Inferior parietal cortex (tissue), 1 donor: ENCODE measurements around the gene NPFFR1.

Experiments used
- DNase-seq: peaks from one replicate; pipeline ENCODE4 v3.0.0-alpha.2; 2016; ENCODE audit errors: extremely low spot score

The NPFFR1 gene

DNA sequence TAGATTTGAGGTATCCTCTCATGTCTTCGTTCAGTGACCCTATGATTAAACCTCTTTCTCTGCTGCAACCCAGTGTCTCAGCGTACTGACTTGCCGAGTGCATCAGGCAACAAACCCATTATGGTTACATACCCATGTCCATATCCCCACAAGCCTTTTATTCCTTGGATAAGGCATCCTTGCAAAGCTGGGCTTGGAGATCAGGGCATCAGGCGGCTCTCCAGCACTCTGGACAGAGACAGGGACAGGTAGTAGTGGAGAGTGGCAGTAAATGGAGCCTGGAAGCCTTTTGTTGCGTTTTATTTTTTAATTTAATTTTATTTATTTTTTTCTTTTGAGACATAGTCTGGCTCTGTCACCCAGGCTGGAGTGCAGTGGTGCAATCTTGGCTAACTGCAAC, 32.0 kb upstream of the NPFFR1 start:
- no peak for DNase-seq

DNA sequence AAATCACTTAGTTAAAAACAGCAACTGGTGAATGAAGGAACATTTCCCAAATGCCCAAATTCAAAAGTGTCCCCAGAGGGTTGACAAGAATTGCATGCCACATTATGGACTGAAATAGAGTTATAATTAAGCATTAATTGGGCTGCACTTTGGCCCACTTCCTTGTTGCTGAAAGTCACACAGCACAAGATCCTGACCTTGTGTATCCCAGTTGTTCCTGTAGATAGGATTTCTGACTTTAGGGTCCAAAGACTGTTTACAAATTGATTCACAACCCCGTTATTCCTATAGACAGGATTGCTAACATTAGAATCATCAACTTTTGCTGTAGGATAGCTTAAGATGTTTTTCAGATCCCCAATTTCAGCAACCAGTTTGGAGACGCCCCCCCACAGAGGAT, 31.5 kb upstream of the NPFFR1 start:
- no peak for DNase-seq

DNA sequence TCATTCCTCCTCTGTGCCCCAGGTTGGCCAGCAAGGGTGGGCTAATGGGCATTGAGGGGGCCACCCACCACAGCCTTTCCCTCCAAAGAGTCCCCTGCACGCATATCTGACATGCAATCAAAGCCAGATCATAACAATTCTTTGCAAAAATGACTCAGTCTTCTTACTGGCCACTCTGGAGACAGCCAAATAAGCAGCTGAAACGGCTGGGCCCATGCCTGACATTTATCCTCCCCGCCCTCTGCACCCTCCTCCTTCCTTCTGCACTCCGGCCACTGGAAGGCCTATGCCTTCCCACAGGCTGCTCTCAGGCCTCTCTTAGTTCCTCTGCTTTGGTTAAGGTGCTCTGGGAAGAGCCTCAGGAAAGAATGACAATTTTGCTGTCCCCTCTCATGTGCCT, 29.2 kb upstream of the NPFFR1 start:
- DNase-seq: no peak

DNA sequence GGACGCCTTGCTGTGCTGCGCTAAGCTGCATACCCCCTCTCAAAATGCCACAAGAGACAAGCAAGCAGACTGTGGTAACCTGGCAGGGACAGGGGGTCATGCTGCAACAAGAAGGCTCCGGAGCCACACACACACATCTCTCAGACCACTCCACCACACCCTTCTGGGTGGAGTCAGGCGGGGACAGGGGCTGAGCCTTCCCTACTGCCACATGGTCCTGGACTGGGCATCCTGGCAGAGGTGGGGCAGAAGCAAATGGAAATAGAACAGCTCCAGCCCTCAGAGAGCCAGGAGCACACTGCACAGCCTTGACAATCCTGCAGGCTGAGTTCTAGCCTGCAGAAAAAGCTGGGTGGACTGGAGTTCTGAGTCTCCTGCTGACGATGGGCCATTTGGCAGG, 28.4 kb upstream of the NPFFR1 start:
- no peak for DNase-seq

DNA sequence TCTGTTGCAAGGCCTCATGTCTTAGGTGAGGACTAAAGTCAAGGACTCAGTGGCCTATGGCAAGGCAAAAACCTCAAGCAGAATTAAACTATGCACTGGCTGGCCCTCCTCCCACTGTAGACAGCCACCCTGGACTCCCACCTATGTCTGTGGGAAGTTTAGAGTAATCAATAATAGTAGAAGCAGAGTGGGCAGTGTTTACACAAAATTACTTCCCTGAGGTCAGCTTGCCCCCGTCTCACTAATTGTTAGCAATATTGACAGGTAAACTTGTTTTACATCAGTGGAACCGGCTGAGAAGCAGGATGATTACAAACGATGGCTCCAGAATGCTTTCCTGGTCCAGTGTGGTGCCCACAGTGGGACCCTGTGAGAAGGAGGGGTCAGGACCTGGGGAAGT, 27.9 kb upstream of the NPFFR1 start:
- DNase-seq: no peak

DNA sequence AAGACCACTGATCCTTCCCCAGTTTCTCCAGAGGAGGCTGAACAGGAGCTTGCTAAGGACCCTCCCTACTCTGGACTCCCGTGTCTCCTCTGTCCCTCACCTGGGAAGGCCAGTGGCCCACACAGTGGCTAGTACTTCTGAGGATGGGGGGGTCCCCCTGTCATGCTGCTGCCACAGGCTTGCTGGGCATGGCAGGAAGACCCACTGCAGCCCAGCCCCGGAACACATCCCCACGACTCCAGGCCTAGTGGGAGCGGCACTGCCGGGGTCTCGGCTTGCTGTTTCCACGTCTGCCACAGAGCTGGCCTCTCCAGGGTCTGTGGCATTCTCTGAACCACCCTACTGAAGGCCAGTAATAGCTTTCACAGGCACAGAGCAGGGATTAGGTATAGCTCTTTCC, 25.9 kb upstream of the NPFFR1 start:
- DNase-seq: no peak

DNA sequence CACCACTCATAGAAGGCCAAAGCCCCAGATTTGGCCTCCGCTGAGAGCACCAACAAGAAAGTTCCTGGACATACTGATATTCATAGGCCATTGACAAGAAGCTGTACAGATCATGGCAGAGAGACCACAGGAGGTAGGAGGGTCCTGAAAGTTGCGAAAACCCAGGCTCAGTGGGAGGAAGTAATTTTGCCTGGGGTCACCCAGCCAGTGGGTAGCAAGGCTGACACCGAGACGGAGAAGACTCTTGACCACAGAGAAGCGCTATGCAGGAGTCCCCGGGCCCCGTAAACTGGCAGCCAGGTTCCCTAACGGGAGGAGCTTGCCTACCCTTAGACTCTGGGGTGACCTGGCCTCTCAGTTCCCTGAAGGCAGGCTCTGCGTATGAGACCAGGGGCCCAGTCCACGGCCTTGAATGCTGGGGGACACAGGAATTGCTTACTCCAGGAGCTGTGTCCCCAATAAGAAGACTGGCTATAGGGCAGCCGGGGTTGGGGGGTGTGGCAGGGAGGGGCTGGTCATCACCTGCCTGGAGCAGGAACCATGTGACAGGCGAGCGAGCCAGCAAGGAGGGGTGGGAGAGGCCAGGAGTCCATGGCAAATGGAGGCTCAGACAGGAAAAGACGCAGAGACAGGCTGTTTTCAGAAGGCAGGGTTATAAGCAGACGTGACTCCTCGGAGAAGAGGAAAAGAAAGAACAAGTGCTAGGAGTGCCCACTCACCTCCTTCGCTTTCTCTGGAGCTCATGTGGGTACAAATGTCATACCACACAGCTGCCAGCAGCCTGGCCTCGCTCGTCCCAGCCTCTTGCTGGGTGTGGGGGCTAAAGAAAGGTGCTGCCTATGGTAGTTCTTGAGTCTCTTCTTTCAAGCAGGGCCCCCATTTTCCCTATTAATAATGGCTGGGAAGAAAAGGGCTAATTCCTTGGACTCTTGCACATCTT, 24.6 kb upstream of the NPFFR1 start:
- no peak for DNase-seq

DNA sequence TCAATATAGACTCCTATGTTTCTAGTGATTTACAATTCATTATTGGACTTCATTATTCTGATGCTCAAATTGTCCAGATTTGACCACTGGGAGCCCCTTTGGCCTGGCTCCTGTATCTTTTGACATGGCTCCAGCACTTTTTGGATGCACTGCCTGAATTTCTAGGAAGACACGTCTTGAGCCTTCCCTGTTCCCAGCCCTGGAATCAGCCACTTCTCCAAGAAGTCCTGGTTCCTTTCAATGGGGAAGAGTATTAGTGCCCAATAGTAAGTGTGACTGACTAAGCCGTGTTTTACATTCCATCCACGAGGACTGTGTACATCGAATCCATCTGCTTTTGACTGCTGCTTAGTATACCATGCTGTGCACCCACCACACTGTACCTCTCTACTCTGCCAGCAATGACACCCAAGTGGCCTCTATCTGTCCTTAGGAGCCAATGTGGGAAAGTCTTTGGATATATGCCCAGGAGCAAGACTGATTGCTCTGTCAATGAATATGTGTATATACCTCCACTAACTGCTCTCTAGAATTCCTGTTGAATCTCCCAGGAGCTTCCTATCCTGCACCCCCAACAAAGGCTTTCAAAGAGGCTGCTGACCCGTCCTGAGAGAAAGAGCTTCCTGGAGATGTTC, 23.2 kb upstream of the NPFFR1 start:
- DNase-seq: no peak

DNA sequence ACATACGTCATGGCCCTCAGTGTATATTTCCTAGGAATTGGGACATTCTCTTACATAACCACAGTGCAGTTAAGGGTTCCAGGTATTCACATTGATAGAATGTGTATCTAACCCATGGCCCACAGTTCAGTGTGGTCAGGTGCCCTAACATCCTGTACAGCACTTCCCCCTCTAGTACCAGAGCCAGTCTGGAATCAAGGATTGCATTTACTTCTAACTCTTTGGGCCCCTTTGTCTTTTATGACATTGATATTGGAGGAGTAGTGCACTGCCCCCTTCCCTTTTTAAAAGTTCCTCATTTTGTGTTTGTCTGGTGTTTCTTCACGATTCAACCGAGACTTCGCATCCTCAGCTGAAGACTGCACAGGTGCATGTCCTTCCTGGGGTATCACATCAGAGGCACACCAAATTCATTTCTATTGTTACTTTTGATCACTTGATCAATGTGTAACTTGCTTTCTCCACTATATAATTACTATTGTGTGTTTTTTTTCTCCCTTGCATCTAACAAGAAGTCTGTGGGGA, 22.4 kb upstream of the NPFFR1 start:
- DNase-seq: no peak

DNA sequence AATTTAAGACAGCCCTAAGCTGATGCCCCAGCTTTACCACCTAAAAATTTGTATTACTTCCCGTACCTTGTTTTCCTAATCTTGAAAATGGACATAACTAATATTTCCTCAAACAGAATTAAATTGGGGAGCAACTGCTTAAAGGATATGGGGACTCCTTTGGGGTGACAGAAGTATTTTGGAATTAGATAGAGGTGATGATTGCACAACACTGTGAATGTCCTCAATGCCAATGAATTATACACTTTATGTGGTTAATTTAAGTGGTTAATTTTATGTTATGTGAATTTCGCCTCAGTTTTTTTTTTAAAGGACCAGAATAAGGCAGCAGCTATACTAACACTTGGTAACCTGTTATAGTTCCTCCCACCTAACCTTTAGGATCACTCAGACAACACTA, 19.9 kb upstream of the NPFFR1 start:
- DNase-seq: no peak

DNA sequence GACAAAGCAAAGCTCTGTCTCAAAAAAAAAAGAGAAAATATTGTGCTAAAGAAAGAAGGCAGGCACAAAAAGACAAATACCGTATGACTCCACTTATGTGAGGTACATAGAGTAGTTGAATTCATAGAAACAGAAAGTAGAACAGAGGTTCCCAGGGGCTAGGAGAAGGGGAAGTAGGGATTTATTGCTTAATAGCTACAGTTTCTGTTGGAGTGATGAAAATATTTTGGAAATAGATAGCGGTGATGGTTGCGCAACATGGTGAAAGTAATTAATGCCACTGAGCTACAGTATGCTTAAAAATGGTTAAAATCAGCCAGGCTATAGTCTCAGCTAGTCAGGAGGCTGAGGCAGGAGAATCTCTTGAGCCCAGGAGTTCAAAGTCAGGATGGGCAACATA, 18.5 kb upstream of the NPFFR1 start:
- no peak for DNase-seq

DNA sequence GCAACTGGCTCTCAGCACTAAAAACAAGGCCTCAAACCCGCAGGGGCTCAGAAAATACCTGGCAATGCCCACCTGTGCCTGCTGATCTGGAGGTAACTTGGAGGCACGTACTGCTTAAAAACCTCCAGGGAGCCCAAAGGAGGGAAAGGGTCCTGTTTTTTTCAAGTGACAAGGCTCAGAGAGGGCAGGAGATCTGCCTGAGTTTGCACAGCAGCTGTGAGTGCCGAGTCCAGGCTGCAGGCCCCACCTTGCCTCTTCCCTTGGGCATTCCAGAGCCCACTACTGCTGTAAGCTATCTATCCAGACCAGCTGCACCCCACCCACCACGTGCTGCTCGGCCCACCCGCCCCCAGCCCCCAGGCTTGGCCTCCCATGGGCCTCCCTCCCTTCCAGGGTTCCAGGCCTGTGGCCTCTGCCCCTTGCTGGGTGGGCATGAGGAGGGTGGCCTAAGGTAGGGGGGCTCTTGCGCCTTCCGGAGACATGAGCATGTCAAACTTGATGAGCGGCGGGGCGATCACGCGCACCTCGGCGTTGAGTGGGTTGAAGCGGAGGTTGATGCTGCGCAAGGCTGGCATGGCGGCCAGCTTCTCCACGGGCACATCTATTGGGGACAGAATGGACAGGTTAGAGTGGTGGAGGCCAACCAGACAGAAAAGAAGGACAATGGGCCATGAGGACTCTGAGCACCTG, 17.2 kb upstream of the NPFFR1 start:
- no peak for DNase-seq

DNA sequence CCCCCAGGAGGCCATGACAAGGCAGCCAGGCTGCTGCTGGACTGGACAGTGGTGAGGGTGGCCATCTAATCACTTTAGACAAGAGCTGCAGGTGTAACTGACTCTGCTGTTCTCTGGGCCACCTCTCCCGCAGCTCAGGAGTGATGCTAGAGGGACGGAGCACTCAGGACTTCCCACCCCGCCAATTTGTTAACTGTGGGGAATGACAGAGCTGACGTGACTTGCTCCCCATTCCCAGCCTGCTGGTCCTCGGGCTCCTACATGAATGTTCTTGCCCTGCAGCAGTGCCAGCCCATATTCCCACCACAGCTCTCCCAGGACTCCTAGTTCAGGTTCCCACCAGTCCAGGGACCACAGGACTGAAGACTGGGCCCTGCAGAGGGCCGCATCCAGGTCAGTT, 16.7 kb upstream of the NPFFR1 start:
- no peak for DNase-seq

DNA sequence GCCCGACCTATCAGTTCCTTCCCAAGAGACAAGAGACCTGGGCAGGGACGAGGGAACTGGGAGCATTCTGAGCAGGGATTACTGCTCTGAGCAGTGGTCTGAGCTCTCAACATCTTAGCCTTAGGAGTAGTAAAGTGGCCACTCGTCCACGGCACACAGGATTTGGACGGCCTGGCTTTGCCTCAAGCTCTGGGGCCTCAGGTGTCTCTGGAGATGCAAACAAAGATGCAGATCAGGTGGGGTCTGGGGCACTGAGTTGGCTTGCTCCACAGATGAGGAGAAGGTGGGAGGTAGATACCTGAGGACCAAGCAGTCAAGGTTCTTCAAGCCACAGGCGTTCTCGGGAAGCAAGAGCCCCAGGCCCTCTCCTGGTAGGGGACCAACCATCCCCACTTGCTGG, 16.1 kb upstream of the NPFFR1 start:
- DNase-seq: no peak

DNA sequence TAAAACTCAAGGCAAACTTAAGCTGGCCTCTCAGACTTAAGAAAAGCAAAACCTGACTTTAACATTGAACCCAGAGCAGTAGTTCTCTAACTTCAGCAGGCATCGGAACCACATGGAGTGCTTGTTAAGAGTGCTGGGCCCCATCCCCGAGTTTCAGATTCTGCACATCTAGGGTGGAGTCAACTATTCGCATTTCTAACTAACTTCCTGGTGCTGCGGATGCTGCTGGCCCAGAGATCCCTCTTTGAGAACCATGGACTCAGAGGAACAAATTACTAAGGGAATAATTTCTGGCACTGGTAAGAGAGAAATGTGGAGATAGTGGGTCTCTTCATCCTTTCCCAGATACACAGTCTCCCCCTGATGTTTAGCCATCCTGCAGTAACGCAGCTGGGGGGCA, 14.6 kb upstream of the NPFFR1 start:
- no peak for DNase-seq

DNA sequence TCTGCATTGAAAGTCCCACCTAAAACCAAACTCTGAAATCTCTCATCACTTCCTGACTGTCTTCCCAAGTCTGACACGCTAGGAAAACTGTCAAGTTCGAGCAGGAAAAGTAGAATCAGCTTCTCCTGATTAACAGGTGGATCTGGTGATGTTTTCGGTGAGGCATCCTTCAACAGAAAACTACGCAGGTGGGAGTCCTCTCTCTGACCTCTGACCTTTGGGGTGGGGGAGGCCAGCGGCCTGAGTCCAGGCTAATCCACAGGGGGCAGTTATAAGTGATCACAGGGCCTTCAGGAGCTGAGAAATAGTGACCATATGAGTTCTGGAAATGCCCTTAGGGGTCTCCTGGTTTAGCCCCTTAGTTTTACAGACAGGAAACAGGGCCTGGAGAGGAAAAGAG, 13.4 kb upstream of the NPFFR1 start:
- no peak for DNase-seq

DNA sequence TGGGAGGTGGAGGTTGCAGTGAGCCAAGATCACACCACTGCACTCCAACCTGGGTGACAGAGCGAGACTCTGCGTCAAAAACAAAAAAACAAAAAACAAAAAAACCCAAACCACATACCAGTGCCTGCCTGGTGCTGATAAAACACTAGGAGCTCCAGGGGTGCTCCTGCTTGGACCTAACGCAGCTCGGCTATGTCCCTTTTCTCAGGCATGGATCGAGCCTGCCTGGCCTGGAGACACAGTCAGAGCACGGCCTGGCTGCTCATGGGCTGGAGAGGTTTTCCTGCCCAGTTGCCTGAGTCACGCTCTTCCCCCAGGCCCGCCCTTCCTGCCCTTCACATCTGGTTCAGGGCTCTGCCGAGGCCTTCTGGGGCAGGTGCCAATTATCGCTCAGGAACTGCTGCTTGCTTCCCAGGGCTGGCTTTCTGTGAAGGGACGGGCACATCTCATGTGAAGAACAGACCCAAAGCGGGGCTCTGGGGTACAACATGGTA, 12.6 kb upstream of the NPFFR1 start:
- no peak for DNase-seq

DNA sequence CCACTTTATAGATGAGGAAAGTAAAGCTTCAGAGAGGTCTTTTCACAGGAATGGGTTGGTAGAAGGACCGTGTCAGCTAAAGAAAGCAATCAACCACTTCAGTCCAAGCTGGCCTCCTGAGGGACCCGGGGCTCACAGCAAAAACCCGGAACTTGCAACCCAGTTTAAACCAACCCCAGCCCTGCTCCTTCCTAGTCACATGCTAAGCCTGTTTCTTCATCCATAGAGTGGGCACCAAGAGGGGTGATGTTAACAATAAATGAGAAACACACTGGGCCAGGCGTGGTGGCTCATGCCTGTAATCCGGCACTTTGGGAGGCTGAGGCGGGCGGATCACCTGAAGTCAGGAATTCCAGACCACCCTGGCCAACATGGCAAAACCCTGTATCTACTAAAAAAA, 12.1 kb upstream of the NPFFR1 start:
- DNase-seq: no peak

DNA sequence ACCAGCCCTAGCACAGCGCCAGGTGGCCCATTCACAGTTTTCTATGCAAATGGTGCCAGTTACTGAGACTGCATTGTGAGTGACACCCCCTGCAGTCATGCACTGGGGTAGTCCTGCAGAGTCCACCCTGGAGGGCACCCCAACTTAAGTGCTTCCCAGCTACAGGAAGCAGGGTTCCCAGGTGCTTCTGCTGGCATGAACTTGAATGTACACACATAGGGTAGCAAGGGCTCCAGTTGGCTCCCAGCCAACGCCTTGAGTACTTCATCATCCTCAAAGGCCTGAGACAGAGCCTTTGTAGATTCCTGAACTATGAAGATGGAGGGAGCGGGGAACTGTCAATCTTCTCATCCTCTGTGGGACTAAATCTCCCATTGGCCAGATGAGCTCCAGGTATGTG, 11.5 kb upstream of the NPFFR1 start:
- DNase-seq: no peak

DNA sequence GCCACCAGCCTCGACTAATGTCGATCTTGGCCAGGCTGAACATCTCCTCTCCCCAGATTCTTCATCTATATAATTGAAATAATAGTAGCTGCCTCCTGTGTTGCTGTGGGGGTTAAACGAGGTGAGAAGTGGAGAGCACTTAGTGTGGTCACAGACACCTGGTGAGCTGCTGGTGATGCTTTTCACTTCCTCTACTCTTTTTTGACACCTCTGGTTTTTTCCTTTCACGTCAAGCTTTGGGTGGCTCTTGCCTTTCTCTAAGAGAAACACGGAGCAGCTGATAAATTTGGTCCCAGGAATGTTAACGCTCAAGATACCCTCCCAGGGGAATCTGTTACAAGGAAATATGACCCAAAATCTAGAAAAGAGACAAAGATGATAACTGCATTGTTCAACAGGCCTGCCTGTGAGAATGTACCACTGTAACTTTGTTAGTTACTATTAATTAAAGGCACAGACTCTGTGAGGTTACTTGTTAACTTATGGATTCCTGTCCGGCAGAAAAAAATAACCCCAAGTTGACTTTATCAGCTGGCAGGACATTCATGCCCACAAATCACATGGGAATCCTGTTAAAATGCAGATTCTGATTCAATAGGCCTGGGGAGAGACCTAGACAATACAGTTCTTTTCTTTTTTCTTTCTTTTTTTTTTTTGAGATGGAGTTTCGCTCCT, 9.5 kb upstream of the NPFFR1 start:
- no peak for DNase-seq

DNA sequence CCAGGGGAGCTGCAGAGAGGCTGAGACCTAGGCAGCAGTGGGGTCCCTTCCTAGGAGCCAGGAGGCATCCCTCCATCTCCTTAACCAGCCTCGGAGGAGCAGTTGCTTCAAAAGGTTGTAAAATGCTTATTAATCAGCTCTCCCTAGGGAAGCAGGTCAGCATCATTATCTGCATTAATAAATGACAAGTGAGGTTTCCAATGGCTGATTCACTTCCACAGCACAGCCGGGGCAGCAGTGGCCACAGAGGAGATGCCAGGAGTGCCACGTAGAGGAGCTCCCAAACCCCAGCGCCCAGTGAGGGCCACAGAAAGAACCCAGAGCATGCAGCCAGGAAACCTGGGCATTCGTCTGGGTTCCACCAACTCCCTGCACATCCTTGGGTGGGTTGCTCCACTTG, 8.2 kb upstream of the NPFFR1 start:
- no peak for DNase-seq

DNA sequence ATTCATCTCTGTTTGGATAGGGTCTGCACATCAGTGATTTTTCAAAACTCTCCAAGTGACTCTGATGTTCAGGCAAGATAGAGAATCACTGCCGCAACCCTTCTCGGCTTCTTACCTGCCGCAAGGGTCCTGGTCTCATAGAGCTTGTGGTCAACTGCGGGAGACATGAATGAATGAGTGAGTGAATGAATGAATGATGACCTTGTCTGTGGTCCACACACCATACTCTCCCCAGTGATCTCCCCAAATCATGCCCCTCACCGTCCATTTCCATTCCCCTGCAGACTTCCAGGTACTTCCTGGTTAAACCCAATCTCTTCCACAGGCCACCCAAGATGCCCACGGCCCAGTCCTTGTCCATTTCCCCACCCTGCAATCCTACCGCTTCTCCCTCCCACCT, 5.9 kb upstream of the NPFFR1 start:
- DNase-seq: no peak
